ENCODE measurements around the gene KIF5A.

- TF ChIP-seq CTCF (IDR thresholded peaks at IDR 0.05) (no peak), POLR2A (IDR thresholded peaks at IDR 0.05) (no peak), EP300 (IDR thresholded peaks at IDR 0.05) (no peak)
Observed at GRCh38 chr12:57534250-57534649, 15.6 kb upstream of the KIF5A start.
